Peyer's patch (tissue), 4 donors: ENCODE measurements around the gene KLHL29. TPM values are rescaled to one million over a fixed set of nuclear protein-coding genes. Genes with fewer than 3 reads are reported as not detected.
"Not testable (repeated sequence)": the region's sequence is repeated elsewhere in the genome, so short reads cannot be mapped to it uniquely, and the experiment has no call there.

Source experiments
- DNase-seq, 3 donors: peaks; one replicate each; pipeline ENCODE4 v3.0.0-alpha.2; 2017 to 2019
- H3K27ac ChIP-seq, 4 donors: fragments of 200-600 bp; sonication (generic); one replicate each; pipeline ENCODE4 v1.5.1; 2016 to 2019
- H3K27me3 ChIP-seq, 2 donors: fragments of 200-600 bp; sonication (generic); one replicate each; pipeline ENCODE4 v1.5.1; 2019
- H3K36me3 ChIP-seq, 3 donors: fragments of 200-600 bp; sonication (generic); one replicate each; pipeline ENCODE4 v1.5.1; 2016 to 2019
- H3K4me1 ChIP-seq, 4 donors: fragments of 200-600 bp; sonication (generic); one replicate each; pipeline ENCODE4 v1.5.1; 2016 to 2019
- H3K4me3 ChIP-seq, 4 donors: fragments of 200-600 bp; sonication (generic); 1 replicate in 3 of 4; 2 replicates in 1 of 4; pipeline ENCODE4 v1.5.1; 2016 to 2019; ENCODE audit warnings: mild to moderate bottlenecking in 1 of 4
- H3K9me3 ChIP-seq, 4 donors: fragments of 200-600 bp; sonication (generic); one replicate each; pipeline ENCODE4 v1.5.1; 2016 to 2019; ENCODE audit warnings: mild to moderate bottlenecking in 1 of 4
- CTCF ChIP-seq, 6 experiments: fragments of 450-650 bp in 4 of 6; fragments of 200-600 bp in 2 of 6; sonication (generic) in 1 of 6; IDR thresholded peaks; one replicate each; pipeline ENCODE4 v1.5.1; 2017 to 2019; ENCODE audit warnings: antibody characterized with exemption in 6 of 6, mild to moderate bottlenecking in 3 of 6, moderate library complexity in 1 of 6
- POLR2A ChIP-seq, 2 donors: fragments of 450-650 bp; IDR thresholded peaks; one replicate each; pipeline ENCODE4 v1.5.1; 2017; ENCODE audit warnings: antibody characterized with exemption in 2 of 2, mild to moderate bottlenecking in 2 of 2, moderate library complexity in 2 of 2
- total RNA-seq, 4 donors: library from RNA; depleted of rRNA; stranded (reverse); fragments of >200 nt; gene quantifications; one replicate each; pipeline ENCODE4 v1.1.0, GENCODE V29; 2016

Gene KLHL29
- total RNA-seq, 4 donors from 2014 or later, result 1.1 to 18.2 (median 5.0) TPM

GRCh38 chr2:23347471-23348092 lies 37.4 kb upstream of the KLHL29 start:
- Histone ChIP-seq H3K36me3 (no peaks in the 10 kb centered on the region), H3K27ac (no peak overlapping the region), H3K9me3 (no peaks in the 10 kb centered on the region), H3K27me3 (no peaks in the 10 kb centered on the region), H3K4me3 (no peak overlapping the region), H3K4me1 (peaks cover 0 to 6% (median 2%) of the 10 kb centered on the region in 4 donors)
- no peak for DNase-seq
- no peak for TF ChIP-seq POLR2A (IDR thresholded peaks at IDR 0.05)

DNA sequence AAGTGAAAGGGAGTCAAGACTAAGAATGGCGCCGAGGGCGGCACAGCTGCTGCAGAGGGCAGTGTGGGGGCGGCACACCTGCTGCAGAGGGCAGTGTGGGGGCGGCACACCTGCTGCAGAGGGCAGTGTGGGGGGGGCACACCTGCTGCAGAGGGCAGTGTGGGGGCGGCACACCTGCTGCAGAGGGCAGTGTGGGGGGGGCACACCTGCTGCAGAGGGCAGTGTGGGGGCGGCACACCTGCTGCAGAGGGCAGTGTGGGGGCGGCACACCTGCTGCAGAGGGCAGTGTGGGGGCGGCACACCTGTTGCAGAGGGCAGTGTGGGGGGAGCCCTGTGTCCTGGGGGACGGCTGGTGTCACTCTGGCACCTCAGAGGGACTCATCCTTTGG lies 36.9 kb upstream of the KLHL29 start:
- not testable (repeated sequence) for H3K4me3 ChIP-seq, H3K36me3 ChIP-seq, DNase-seq, H3K27ac ChIP-seq, H3K4me1 ChIP-seq, H3K27me3 ChIP-seq, H3K9me3 ChIP-seq

DNA sequence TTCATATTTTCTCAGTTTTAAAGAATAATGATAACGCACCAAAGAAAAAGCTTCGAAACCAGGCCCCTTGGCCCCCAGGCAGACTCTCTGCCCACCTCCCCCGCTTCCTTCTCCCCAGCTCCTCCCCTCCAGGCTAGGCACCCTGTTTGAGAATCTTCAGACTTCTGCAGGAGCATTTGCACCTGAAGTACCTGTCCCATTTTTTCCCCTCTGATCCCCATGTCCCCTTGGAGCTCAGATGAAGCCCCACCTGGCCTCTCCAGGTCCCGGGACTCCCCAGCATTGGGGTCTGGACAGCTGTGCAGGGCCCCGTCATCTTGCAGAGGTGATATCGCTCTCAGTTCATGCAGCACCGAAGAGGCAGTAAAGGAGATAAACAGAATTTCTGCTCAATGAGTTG lies 35.5 kb upstream of the KLHL29 start:
- TF ChIP-seq CTCF (IDR thresholded peaks at IDR 0.05) (no peak), POLR2A (IDR thresholded peaks at IDR 0.05) (no peak)
- DNase-seq, result no peak
- Histone ChIP-seq H3K4me1 (peaks cover 0 to 6% (median 2%) of the 10 kb centered on the region in 4 donors), H3K36me3 (no peaks in the 10 kb centered on the region), H3K27ac (no peak overlapping the region), H3K4me3 (no peak overlapping the region), H3K9me3 (no peaks in the 10 kb centered on the region), H3K27me3 (no peaks in the 10 kb centered on the region)

GRCh38 chr2:23350041-23350791 lies 34.8 kb upstream of the KLHL29 start:
- TF ChIP-seq POLR2A (IDR thresholded peaks at IDR 0.05) (no peak), CTCF (IDR thresholded peaks at IDR 0.05) (no peak)
- DNase-seq, result no peak
- Histone ChIP-seq H3K4me3 (no peak overlapping the region), H3K27me3 (no peaks in the 10 kb centered on the region), H3K36me3 (no peaks in the 10 kb centered on the region), H3K9me3 (no peaks in the 10 kb centered on the region), H3K27ac (no peak overlapping the region), H3K4me1 (peaks cover 0 to 6% (median 2%) of the 10 kb centered on the region in 4 donors)

GRCh38 chr2:23350792-23351355 lies 34.1 kb upstream of the KLHL29 start:
- Histone ChIP-seq H3K9me3 (no peaks in the 10 kb centered on the region), H3K27me3 (no peaks in the 10 kb centered on the region), H3K4me3 (no peak overlapping the region), H3K36me3 (no peaks in the 10 kb centered on the region), H3K4me1 (peaks cover 0 to 6% (median 2%) of the 10 kb centered on the region in 4 donors), H3K27ac (no peak overlapping the region)
- no peak for TF ChIP-seq POLR2A (IDR thresholded peaks at IDR 0.05)
- no peak for TF ChIP-seq CTCF (IDR thresholded peaks at IDR 0.05)
- DNase-seq, result no peak

DNA sequence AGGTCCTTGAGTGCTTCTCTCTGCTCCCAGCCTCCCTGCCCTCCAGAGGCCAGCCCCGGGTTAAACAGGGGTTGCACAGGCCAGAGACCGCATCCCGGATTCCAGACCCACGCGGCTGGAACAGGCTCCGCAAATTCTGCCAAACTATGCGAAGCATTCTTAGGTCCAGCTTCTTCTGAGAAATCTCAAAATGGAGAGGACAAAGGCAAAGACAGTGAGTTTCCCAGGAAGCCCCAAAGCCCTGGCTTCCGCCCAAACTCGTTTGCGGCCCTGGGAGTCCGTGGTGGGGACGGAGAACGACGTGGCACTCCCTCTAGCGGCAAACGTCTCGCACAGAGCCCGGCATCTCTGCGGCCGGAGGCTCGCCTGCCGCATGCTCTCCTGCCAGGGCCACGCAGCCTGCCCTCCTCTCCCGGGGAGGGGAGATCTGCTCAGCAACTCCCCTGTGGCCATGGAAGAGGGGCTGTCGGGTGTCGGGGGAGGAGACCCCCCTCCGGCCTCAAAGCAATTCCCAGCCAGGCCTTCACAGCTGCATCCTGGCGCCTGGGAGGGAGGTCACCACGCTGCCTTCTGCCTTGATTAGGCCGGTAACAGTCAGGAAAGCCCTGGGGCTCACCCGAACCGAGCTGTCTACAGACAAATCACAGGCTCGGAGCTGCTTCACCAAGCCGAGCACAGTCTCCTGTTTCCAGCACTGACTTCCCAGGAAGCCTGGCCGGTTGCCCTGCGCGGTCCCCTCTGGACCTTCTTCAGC lies 33.4 kb upstream of the KLHL29 start:
- TF ChIP-seq CTCF (IDR thresholded peaks at IDR 0.05) (peak in 5 of 6 experiments; percentile 35 to 71 (median 69)), POLR2A (IDR thresholded peaks at IDR 0.05) (no peak)
- no peak overlapping the region for H3K27ac ChIP-seq
- H3K4me1 ChIP-seq, result peaks cover 0 to 6% (median 2%) of the 10 kb centered on the region in 4 donors
- H3K4me3 ChIP-seq, result peak overlapping the region in 1 of 4 donors; percentile 12
- peak; percentile 43 to 79 (median 79) for DNase-seq
- H3K27me3 ChIP-seq, result no peaks in the 10 kb centered on the region
- no peaks in the 10 kb centered on the region for H3K36me3 ChIP-seq
- no peaks in the 10 kb centered on the region for H3K9me3 ChIP-seq
